ENCODE results near the gene SMPD3. TPM values are rescaled to one million over a fixed set of nuclear protein-coding genes. Genes with fewer than 3 reads are reported as not detected.

Gene SMPD3
- polyA plus RNA-seq, 4 donors, result 47.0 to 123 (median 71.9) TPM

DNA sequence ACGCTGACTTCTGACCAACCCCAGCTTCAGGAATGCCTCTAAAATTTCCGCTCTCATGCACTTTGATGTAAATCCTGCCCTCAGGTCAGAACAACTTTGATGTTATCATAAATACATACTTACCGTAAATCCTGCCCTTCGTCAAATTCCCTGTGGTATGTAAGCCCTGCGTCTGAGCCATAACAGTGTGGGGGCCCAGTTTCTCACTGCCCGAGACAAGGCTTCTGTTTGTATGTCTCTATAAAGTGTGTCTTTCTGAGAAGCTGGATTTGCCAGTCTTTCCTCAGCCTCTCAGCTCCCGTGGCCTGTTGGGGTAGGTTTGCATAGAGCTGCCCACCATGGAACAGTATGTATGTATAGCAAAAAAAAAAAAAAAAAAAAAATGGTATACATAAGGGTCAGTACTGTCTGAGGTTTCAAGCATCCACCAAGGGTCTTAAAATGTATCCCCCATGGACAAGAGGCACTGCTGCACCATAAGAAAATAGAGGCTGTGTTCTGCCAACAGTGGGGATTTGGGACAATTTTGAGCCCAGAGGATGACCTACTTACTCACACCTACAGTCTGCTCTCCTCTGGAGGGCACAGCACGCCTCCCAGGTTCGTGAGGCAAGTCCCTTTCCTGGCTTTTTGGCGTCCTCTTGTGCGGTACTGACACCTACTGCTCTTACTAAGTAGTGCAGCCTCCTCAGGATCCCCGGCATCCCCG is 120.0 kb downstream of the SMPD3 start:
- no peaks in the 10 kb centered on the region for H3K27me3 ChIP-seq (ENCODE audit: control insufficient read depth in 3 of 3, insufficient read depth in 3 of 3, low read length in 3 of 3)
- H3K36me3 ChIP-seq (ENCODE audit: control insufficient read depth in 3 of 3, insufficient read depth in 2 of 3, low read depth in 1 of 3, low read length in 3 of 3), result peaks cover 0 to 33% (median 0%) of the 10 kb centered on the region in 3 donors
- FAIRE-seq, result no peak
- 31 to 36% (median 35%) methylated on average over 13 of the region's 13 CpGs for WGBS, 3 donors
- H3K27ac ChIP-seq (ENCODE audit: low read depth in 1 of 3, low read length in 2 of 3), result peak overlapping the region in 1 of 3 donors; percentile 79
- no peaks in the 10 kb centered on the region for H3K9me3 ChIP-seq (ENCODE audit: control insufficient read depth in 2 of 2, insufficient read depth in 1 of 2, low read depth in 1 of 2, low read length in 1 of 2)
- DNase-seq, result peak; percentile 90 to 94
- peaks cover 2 to 46% (median 3%) of the 10 kb centered on the region in 3 donors for H3K4me1 ChIP-seq (ENCODE audit: control insufficient read depth in 3 of 3, insufficient read depth in 2 of 3, low read depth in 1 of 3, low read length in 2 of 3)
- H3K4me3 ChIP-seq (ENCODE audit: low read depth in 1 of 3, low read length in 3 of 3), result no peak overlapping the region

DNA sequence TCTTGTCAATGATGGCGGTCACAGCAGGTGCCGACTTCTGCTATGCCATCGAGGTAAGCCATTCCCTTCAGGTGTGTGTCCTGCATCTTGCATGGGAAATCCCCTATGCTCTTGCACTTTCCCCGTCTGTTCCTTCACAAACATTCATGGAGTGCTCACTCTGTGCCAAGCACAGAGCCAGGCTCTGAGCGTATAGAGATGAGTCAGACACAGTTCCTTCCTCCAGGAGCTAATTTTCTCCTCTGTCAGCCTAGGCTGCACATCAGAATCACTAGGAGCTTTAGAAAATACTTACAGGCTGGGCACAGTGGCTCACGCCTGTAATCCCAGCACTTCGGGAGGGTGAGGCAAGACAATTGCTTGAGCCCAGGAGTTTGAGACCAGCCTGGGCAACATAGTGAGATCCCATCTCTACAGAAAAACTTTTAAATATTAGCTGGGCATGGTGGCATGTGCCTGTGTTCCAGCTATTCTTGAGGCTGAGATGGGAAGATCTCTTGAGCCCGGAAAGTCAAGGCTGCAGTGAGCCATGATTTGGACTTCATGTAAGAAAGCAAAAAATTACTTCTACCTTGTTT is 123.4 kb downstream of the SMPD3 start:
- FAIRE-seq (no peak), DNase-seq (no peak)
- H3K4me3 ChIP-seq (ENCODE audit: low read depth in 1 of 3, low read length in 3 of 3), result no peak overlapping the region
- H3K27ac ChIP-seq (ENCODE audit: low read depth in 1 of 3, low read length in 2 of 3), result no peak overlapping the region
- H3K4me1 ChIP-seq (ENCODE audit: control insufficient read depth in 3 of 3, insufficient read depth in 2 of 3, low read depth in 1 of 3, low read length in 2 of 3), result peaks cover 0 to 24% (median 0%) of the 10 kb centered on the region in 3 donors
- WGBS, 3 donors, result 89 to 92% (median 92%) methylated on average over 8 of the region's 8 CpGs
- peaks cover 0 to 53% (median 0%) of the 10 kb centered on the region in 3 donors for H3K36me3 ChIP-seq (ENCODE audit: control insufficient read depth in 3 of 3, insufficient read depth in 2 of 3, low read depth in 1 of 3, low read length in 3 of 3)
- H3K27me3 ChIP-seq (ENCODE audit: control insufficient read depth in 3 of 3, insufficient read depth in 3 of 3, low read length in 3 of 3), result no peaks in the 10 kb centered on the region
- no peaks in the 10 kb centered on the region for H3K9me3 ChIP-seq (ENCODE audit: control insufficient read depth in 2 of 2, insufficient read depth in 1 of 2, low read depth in 1 of 2, low read length in 1 of 2)

DNA sequence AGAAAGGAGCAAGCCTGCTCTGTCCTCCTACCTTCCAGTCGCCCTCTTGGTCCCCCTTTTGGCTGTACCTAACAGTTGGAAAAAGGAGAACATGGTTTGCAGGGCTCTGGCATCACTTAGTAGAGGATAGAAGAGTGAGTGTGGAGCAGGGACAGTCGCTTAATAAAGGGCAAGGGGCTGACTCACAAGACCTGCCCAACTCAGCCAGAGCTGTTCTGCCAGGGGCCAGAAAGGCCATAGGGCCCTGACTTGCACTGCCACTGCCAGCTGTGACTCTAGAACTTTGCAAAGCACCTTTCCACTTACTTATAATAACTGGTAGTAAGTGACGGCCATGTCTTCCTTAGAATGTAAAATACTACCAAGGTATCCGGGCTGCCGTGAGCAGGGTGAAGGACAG is 124.0 kb downstream of the SMPD3 start:
- Histone ChIP-seq H3K27me3 (ENCODE audit: control insufficient read depth in 3 of 3, insufficient read depth in 3 of 3, low read length in 3 of 3) (no peaks in the 10 kb centered on the region), H3K27ac (ENCODE audit: low read depth in 1 of 3, low read length in 2 of 3) (no peak overlapping the region), H3K36me3 (ENCODE audit: control insufficient read depth in 3 of 3, insufficient read depth in 2 of 3, low read depth in 1 of 3, low read length in 3 of 3) (peaks cover 0 to 57% (median 0%) of the 10 kb centered on the region in 3 donors), H3K4me1 (ENCODE audit: control insufficient read depth in 3 of 3, insufficient read depth in 2 of 3, low read depth in 1 of 3, low read length in 2 of 3) (peaks cover 0 to 20% (median 0%) of the 10 kb centered on the region in 3 donors), H3K4me3 (ENCODE audit: low read depth in 1 of 3, low read length in 3 of 3) (no peak overlapping the region), H3K9me3 (ENCODE audit: control insufficient read depth in 2 of 2, insufficient read depth in 1 of 2, low read depth in 1 of 2, low read length in 1 of 2) (no peaks in the 10 kb centered on the region)
- 94 to 96% (median 95%) methylated on average over 5 of the region's 5 CpGs for WGBS, 3 donors
- FAIRE-seq (no peak), DNase-seq (no peak)

DNA sequence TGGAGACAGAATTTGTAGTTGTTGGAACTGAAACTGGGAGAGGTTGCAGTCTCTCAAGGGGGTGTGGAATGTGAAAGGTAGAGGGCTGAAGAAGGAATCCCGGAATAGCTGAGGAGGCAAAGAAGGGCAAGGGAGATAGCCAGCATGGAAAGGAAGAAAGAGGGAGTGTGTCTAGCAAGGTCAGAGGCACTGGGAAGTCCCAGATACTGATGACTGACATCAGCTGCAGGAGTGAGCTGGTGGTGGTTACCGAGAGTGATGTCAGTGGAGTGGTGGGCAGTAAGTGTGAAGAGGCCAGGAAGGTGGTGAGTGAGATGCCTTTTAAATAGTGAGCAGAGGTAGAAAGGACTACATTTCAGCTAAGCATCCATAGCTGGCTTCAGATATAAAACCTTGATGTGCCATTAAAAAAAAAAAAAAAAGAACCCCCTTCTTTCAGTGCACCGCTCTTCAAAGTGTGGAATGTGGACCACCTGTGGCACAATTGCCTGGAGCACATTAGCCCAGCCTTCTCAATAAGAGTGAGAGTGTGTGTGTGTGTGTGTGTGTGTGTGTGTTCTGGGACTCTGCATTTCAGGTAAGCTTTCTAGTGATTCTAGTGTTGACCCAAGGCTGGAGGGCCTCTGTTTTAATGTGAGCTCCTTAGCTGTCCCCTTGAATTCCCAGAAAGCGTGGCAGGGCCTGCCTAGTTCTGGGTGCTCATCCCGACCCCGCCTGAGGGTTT is 129.0 kb downstream of the SMPD3 start:
- no peak overlapping the region for H3K27ac ChIP-seq (ENCODE audit: low read depth in 1 of 3, low read length in 2 of 3)
- no peak for DNase-seq
- no peak overlapping the region for H3K4me3 ChIP-seq (ENCODE audit: low read depth in 1 of 3, low read length in 3 of 3)
- FAIRE-seq, result no peak
- H3K4me1 ChIP-seq (ENCODE audit: control insufficient read depth in 3 of 3, insufficient read depth in 2 of 3, low read depth in 1 of 3, low read length in 2 of 3), result no peaks in the 10 kb centered on the region
- WGBS, 3 donors, result 90 to 93% (median 91%) methylated on average over 6 of the region's 6 CpGs
- H3K27me3 ChIP-seq (ENCODE audit: control insufficient read depth in 3 of 3, insufficient read depth in 3 of 3, low read length in 3 of 3), result no peaks in the 10 kb centered on the region
- H3K36me3 ChIP-seq (ENCODE audit: control insufficient read depth in 3 of 3, insufficient read depth in 2 of 3, low read depth in 1 of 3, low read length in 3 of 3), result peaks cover 0 to 55% (median 3%) of the 10 kb centered on the region in 3 donors
- H3K9me3 ChIP-seq (ENCODE audit: control insufficient read depth in 2 of 2, insufficient read depth in 1 of 2, low read depth in 1 of 2, low read length in 1 of 2), result no peaks in the 10 kb centered on the region

DNA sequence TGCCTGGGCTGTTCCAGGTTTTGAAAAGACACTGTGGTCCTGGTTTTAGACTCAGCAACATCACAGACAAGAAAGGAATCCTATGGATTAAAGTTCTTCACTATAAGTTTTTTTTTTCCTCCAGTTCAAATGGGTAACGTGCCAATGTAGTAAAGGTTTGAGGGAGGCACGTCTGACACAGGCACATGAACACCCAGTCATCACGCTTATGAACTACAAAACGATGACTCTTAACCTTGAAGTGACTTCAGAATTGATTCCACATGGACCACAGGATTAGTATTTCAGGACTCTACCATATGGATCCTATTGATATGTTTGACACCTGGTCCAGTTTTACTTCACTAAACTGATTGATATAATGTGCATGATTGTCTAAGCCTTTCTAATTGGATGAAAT is 135.2 kb downstream of the SMPD3 start:
- 85 to 89% (median 87%) methylated on average over 4 of the region's 4 CpGs for WGBS, 3 donors
- Histone ChIP-seq H3K4me1 (ENCODE audit: control insufficient read depth in 3 of 3, insufficient read depth in 2 of 3, low read depth in 1 of 3, low read length in 2 of 3) (peaks cover 3 to 16% (median 9%) of the 10 kb centered on the region in 3 donors), H3K4me3 (ENCODE audit: low read depth in 1 of 3, low read length in 3 of 3) (no peak overlapping the region), H3K27me3 (ENCODE audit: control insufficient read depth in 3 of 3, insufficient read depth in 3 of 3, low read length in 3 of 3) (no peaks in the 10 kb centered on the region), H3K36me3 (ENCODE audit: control insufficient read depth in 3 of 3, insufficient read depth in 2 of 3, low read depth in 1 of 3, low read length in 3 of 3) (peaks cover 0 to 28% (median 0%) of the 10 kb centered on the region in 3 donors), H3K9me3 (ENCODE audit: control insufficient read depth in 2 of 2, insufficient read depth in 1 of 2, low read depth in 1 of 2, low read length in 1 of 2) (no peaks in the 10 kb centered on the region), H3K27ac (ENCODE audit: low read depth in 1 of 3, low read length in 2 of 3) (no peak overlapping the region)
- no peak for FAIRE-seq
- no peak for DNase-seq

DNA sequence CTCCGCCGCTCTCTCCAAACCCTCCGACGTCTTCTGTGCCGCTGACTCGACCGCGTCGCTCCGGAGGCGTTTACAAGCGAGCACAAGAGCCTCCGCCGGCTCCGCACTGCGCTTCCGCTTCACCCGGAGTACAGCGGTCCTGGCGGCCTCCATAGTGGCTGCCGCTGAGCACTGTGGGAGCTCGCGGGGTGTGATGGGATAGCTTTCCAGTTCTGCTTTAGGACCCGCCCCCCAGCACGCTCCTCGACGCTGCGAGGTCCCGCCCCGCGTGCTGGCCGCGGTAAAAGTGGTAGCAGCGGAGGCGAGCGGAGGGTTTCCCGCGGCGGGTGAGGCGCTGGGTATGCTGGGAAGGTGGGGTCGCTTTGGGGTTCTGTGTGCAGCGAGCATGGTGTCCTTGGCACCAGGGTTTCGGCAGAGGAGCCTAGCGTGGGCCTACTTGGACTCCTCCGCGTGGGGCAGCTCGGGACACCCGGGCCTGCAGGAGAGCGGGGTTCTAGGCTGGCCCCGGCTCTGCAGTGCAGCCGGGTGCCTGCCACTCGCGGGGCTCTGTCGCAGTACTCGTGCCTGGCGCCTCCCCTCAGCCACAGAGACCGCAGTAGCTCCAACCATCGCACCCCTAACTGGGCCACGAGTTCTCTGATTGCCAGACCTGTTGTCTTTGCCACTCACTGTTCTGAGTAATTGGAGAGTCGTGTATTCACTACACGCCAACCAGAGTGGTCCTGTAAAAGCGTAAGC is 137.4 kb downstream of the SMPD3 start, which contains the start of the genes PRMT7 and SLC7A6OS:
Gene PRMT7 (plus strand): TSS at position 246 of the 738 bp plus-strand sequence. CDS start 4,961 bp downstream, outside the sequence.
Gene SLC7A6OS (minus strand): TSS at position 173 of the 738 bp plus-strand sequence. CDS start 20 bp downstream, at position 153.
- Histone ChIP-seq H3K27ac (ENCODE audit: low read depth in 1 of 3, low read length in 2 of 3) (peak within 1 kb of the TSS; percentile 73 to 93 (median 83)), H3K4me3 (ENCODE audit: low read depth in 1 of 3, low read length in 3 of 3) (peak within 1 kb of the TSS; percentile 62 to 97 (median 73)), H3K27me3 (ENCODE audit: control insufficient read depth in 3 of 3, insufficient read depth in 3 of 3, low read length in 3 of 3) (no peaks in the 10 kb centered on the region), H3K4me1 (ENCODE audit: control insufficient read depth in 3 of 3, insufficient read depth in 2 of 3, low read depth in 1 of 3, low read length in 2 of 3) (peaks cover 3 to 16% (median 9%) of the 10 kb centered on the region in 3 donors), H3K9me3 (ENCODE audit: control insufficient read depth in 2 of 2, insufficient read depth in 1 of 2, low read depth in 1 of 2, low read length in 1 of 2) (no peaks in the 10 kb centered on the region), H3K36me3 (ENCODE audit: control insufficient read depth in 3 of 3, insufficient read depth in 2 of 3, low read depth in 1 of 3, low read length in 3 of 3) (peaks cover 0 to 29% (median 0%) of the 10 kb centered on the region in 3 donors)
- 0 to 1% (median 0%) methylated on average over 58 to 62 of the region's 62 CpGs for WGBS, 3 donors
- DNase-seq (peak; percentile 94 to 96), FAIRE-seq (no peak)

DNA sequence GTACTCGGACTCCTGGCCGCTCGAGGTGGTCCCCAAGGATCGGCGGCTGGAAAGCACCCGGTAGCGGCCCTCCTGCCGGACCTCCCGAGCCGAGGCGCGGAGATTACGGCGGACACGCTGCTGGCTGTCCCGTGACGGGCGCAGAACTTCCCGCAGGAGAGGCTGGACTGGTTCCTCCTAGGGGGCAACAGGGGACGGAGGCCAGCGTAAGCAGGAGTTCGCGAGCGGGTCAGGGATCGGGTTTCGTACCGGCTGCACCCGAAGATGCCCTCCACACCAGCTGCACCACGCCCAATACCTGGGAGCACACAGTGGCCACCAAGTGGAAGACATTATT is 137.9 kb downstream of the SMPD3 start:
- FAIRE-seq (no peak), DNase-seq (no peak)
- Histone ChIP-seq H3K36me3 (ENCODE audit: control insufficient read depth in 3 of 3, insufficient read depth in 2 of 3, low read depth in 1 of 3, low read length in 3 of 3) (peaks cover 0 to 32% (median 0%) of the 10 kb centered on the region in 3 donors), H3K4me1 (ENCODE audit: control insufficient read depth in 3 of 3, insufficient read depth in 2 of 3, low read depth in 1 of 3, low read length in 2 of 3) (peaks cover 3 to 16% (median 9%) of the 10 kb centered on the region in 3 donors), H3K4me3 (ENCODE audit: low read depth in 1 of 3, low read length in 3 of 3) (peak overlapping the region; percentile 62 to 97 (median 73)), H3K27me3 (ENCODE audit: control insufficient read depth in 3 of 3, insufficient read depth in 3 of 3, low read length in 3 of 3) (no peaks in the 10 kb centered on the region), H3K27ac (ENCODE audit: low read depth in 1 of 3, low read length in 2 of 3) (peak overlapping the region; percentile 73 to 93 (median 83)), H3K9me3 (ENCODE audit: control insufficient read depth in 2 of 2, insufficient read depth in 1 of 2, low read depth in 1 of 2, low read length in 1 of 2) (no peaks in the 10 kb centered on the region)
- WGBS, 3 donors, result 0% methylated on average over 27 to 29 of the region's 29 CpGs

DNA sequence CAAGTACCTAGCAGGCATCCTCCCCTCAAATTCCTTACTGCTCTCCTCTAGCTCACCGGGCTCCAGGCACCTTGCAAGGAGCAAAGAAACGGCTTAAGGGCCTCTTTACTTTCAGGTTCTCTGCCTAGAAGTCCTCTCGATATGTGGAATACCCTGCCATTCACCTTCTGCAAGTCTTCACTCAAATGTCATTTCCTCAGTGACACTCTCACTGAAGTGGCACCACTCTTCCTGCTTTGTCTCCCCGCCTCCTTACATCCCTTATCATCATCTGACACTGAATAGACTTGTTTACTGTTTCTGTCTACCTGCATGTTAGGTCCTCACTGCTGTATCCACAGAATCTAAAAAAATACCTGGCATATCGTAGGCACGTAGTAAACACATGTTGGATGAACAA is 138.5 kb downstream of the SMPD3 start:
- Histone ChIP-seq H3K4me3 (ENCODE audit: low read depth in 1 of 3, low read length in 3 of 3) (peak overlapping the region; percentile 62 to 97 (median 73)), H3K27me3 (ENCODE audit: control insufficient read depth in 3 of 3, insufficient read depth in 3 of 3, low read length in 3 of 3) (no peaks in the 10 kb centered on the region), H3K27ac (ENCODE audit: low read depth in 1 of 3, low read length in 2 of 3) (no peak overlapping the region), H3K36me3 (ENCODE audit: control insufficient read depth in 3 of 3, insufficient read depth in 2 of 3, low read depth in 1 of 3, low read length in 3 of 3) (peaks cover 0 to 38% (median under 1%) of the 10 kb centered on the region in 3 donors), H3K4me1 (ENCODE audit: control insufficient read depth in 3 of 3, insufficient read depth in 2 of 3, low read depth in 1 of 3, low read length in 2 of 3) (peaks cover 3 to 16% (median 9%) of the 10 kb centered on the region in 3 donors), H3K9me3 (ENCODE audit: control insufficient read depth in 2 of 2, insufficient read depth in 1 of 2, low read depth in 1 of 2, low read length in 1 of 2) (no peaks in the 10 kb centered on the region)
- FAIRE-seq (no peak), DNase-seq (no peak)
- WGBS, 3 donors, result 20 to 32% (median 21%) methylated on average over 6 of the region's 6 CpGs

All from small intestine (tissue), 7 donors.